Ishikawa (cell line): Measurements from ENCODE around the gene PIM3.

ENCODE experiments used
- CEBPB ChIP-seq: IDR thresholded peaks from 2 replicates; pipeline ENCODE4 v1.6.1; 2012
- CREB1 ChIP-seq: IDR thresholded peaks from 2 replicates; pipeline ENCODE4 v1.6.1; 2012; ENCODE audit warnings: low read depth
- TF ChIP-seq, protein P1 (sequence below): IDR thresholded peaks from 2 replicates; pipeline ENCODE4 v1.6.1; 2012; ENCODE audit warnings: low read depth, mild to moderate bottlenecking
- TF ChIP-seq, protein P2 (sequence below): IDR thresholded peaks from 2 replicates; pipeline ENCODE4 v1.6.1; 2012

DNA sequence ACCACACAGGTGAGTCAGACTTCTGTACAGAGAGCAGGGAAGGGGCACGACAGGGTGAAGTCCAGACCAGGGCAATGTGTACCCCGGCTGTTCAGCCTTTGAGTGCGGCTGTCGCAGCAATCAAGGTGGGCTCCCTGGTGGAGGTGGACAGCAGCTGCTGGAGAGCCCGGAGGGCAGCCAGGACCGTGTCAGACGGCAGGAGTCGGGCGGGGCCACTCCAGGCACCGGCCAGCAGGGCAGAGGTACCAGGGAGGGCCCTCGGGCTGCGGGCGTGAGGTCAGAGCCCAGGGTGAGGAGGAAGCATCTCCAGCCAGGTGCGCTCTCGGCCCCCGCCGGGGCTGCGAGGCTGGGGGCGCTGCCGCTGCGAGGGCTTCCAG, 802 bp upstream of the PIM3 start:
- TF ChIP-seq, protein P1, sequence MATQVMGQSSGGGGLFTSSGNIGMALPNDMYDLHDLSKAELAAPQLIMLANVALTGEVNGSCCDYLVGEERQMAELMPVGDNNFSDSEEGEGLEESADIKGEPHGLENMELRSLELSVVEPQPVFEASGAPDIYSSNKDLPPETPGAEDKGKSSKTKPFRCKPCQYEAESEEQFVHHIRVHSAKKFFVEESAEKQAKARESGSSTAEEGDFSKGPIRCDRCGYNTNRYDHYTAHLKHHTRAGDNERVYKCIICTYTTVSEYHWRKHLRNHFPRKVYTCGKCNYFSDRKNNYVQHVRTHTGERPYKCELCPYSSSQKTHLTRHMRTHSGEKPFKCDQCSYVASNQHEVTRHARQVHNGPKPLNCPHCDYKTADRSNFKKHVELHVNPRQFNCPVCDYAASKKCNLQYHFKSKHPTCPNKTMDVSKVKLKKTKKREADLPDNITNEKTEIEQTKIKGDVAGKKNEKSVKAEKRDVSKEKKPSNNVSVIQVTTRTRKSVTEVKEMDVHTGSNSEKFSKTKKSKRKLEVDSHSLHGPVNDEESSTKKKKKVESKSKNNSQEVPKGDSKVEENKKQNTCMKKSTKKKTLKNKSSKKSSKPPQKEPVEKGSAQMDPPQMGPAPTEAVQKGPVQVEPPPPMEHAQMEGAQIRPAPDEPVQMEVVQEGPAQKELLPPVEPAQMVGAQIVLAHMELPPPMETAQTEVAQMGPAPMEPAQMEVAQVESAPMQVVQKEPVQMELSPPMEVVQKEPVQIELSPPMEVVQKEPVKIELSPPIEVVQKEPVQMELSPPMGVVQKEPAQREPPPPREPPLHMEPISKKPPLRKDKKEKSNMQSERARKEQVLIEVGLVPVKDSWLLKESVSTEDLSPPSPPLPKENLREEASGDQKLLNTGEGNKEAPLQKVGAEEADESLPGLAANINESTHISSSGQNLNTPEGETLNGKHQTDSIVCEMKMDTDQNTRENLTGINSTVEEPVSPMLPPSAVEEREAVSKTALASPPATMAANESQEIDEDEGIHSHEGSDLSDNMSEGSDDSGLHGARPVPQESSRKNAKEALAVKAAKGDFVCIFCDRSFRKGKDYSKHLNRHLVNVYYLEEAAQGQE = no peak
- no peak for TF ChIP-seq CEBPB
- no peak for TF ChIP-seq CREB1
- TF ChIP-seq, protein P2, sequence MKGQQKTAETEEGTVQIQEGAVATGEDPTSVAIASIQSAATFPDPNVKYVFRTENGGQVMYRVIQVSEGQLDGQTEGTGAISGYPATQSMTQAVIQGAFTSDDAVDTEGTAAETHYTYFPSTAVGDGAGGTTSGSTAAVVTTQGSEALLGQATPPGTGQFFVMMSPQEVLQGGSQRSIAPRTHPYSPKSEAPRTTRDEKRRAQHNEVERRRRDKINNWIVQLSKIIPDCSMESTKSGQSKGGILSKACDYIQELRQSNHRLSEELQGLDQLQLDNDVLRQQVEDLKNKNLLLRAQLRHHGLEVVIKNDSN = no peak
